Prostate gland (tissue), 2 donors: ENCODE data around the gene ZNF148. TPM values are rescaled to one million over a fixed set of nuclear protein-coding genes. Genes with fewer than 3 reads are reported as not detected.

Source experiments
- DNase-seq: peaks from one replicate; pipeline ENCODE4 v3.0.0-alpha.2; 2019; ENCODE audit warnings: low spot score
- H3K27ac ChIP-seq, 2 donors: fragments of 200-600 bp; sonication (generic); 2 replicates each; pipeline ENCODE4 v1.5.1; 2017 to 2019
- H3K27me3 ChIP-seq: fragments of 200-600 bp; sonication (generic); replicated peaks from 2 replicates; pipeline ENCODE4 v1.5.1; 2019; ENCODE audit not compliant: insufficient read depth
- H3K36me3 ChIP-seq, 2 donors: fragments of 200-600 bp; sonication (generic); 1 replicate in 1 of 2; 2 replicates in 1 of 2; pipeline versions ENCODE4 v1.5.1 to v1.8.1; 2017 to 2019
- H3K4me1 ChIP-seq: fragments of 200-600 bp; sonication (generic); replicated peaks from 2 replicates; pipeline ENCODE4 v1.5.1; 2019
- H3K4me3 ChIP-seq, 2 donors: fragments of 200-600 bp; sonication (generic); 2 replicates each; pipeline ENCODE4 v1.5.1; 2017 to 2019
- H3K9me3 ChIP-seq: fragments of 200-600 bp; sonication (generic); 2 replicates; pipeline ENCODE4 v1.5.1; 2017
- POLR2A ChIP-seq: fragments of 450-650 bp; IDR thresholded peaks from one replicate; pipeline ENCODE4 v1.6.1; 2016; ENCODE audit warnings: antibody characterized with exemption, mild to moderate bottlenecking
- POLR2AphosphoS5 ChIP-seq: sonication (generic); formaldehyde crosslinking; IDR thresholded peaks from one replicate; pipeline ENCODE4 v1.6.1; 2017; ENCODE audit warnings: antibody characterized with exemption
- WGBS: methylation state at CpG from one replicate; pipeline ENCODE4 v1.1.5; 2018; 5-methylcytosine and 5-hydroxymethylcytosine counted together
- intact Hi-C: fragments of 100-400 bp; cut with DNase I; formaldehyde crosslinking; loops from one replicate; pipeline ENCODE4 v1.14.2; 2022
- small RNA-seq, 2 donors: library from RNA; depleted of rRNA; stranded (forward); fragments of <200 nt; gene quantifications; one replicate each; pipeline ENCODE3, GENCODE V24; 2016
- total RNA-seq, 2 donors: library from RNA; depleted of rRNA; stranded (reverse); fragments of >200 nt; gene quantifications; one replicate each; pipeline ENCODE4 v1.1.0, GENCODE V29; 2016

Gene ZNF148
- total RNA-seq, 2 donors from 2014 or later, result 26.9 to 28.5 TPM

GRCh38 chr3:125177746-125178145 lies 197.4 kb downstream of the ZNF148 start:
- no peaks in the 10 kb centered on the region for H3K9me3 ChIP-seq
- no peak overlapping the region for H3K27ac ChIP-seq
- 97% methylated on average over 13 of the region's 13 CpGs for WGBS
- no peaks in the 10 kb centered on the region for H3K4me1 ChIP-seq
- no peak overlapping the region for H3K4me3 ChIP-seq
- TF ChIP-seq POLR2A (no peak), POLR2AphosphoS5 (no peak)
- H3K27me3 ChIP-seq, result no peaks in the 10 kb centered on the region
- no peaks in the 10 kb centered on the region for H3K36me3 ChIP-seq
- intact Hi-C loops, result no loop called here
- DNase-seq, result no peak

Small RNA genes lying within 50 kb of the gene (small RNA-seq; reads per million reads assigned to genes)
- 0 reads per million in 2 donors for gene RNU6-232P

Other genes with a start within 250 kb of the ZNF148 start
- gene SLC12A8, start 162.6 kb downstream of the ZNF148 start, total RNA-seq, result 10 to 100 TPM in 1 of 2 donors, 1 to 10 TPM in 1; 6.5 to 16.4 TPM
- 10 to 100 TPM; 50.7 to 60.0 TPM for gene SNX4, start 144.9 kb upstream of the ZNF148 start, total RNA-seq
- gene OSBPL11, start 220.2 kb upstream of the ZNF148 start, total RNA-seq, result 10 to 100 TPM in 1 of 2 donors, 1 to 10 TPM in 1; 6.9 to 27.5 TPM